ENCODE results near the gene AFMID.

DNA sequence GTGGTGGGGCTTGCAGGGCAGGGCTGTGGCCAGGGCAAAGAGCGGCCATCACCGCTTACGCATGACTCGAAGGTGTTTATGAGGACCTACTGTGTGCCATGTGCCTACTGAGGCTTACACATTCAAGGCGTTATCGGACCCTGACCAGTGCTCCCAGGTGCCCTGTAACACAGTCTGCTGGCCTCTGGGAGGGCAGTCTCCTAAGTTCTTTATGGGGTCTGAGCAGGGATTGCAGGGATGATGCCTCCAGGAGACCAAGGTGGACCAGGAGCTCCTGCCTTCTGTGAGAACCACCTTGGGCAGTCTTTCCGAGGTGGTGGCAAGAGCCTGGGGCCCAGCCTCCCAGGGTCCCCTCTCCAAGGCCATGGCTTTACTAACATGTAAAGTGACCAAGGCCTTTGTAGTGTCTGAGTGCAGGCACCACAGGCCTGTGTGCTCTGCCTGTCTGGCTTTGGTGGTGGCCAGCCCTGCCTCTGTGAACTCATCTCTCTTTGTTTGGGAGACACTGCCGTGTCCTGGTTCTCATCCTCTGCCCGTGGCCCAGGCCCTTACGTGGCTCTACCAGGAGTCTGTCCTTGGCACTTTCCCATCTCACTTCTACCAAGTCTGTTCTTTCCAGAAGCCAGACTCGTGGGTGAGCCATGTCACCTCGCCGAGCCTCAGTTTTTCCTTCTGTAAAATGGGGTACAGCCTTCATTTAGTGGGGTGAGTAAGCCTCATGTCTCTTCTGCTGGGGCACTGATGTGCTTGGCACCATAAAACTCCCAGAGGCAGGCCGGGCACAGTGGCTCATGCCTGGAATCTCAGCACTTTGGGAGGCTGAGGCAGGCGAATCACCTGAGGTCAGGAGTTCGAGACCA, 22.2 kb upstream of the AFMID start:
- no peak for TF ChIP-seq POLR2A (IDR thresholded peaks at IDR 0.05)
- TF ChIP-seq, protein P1, sequence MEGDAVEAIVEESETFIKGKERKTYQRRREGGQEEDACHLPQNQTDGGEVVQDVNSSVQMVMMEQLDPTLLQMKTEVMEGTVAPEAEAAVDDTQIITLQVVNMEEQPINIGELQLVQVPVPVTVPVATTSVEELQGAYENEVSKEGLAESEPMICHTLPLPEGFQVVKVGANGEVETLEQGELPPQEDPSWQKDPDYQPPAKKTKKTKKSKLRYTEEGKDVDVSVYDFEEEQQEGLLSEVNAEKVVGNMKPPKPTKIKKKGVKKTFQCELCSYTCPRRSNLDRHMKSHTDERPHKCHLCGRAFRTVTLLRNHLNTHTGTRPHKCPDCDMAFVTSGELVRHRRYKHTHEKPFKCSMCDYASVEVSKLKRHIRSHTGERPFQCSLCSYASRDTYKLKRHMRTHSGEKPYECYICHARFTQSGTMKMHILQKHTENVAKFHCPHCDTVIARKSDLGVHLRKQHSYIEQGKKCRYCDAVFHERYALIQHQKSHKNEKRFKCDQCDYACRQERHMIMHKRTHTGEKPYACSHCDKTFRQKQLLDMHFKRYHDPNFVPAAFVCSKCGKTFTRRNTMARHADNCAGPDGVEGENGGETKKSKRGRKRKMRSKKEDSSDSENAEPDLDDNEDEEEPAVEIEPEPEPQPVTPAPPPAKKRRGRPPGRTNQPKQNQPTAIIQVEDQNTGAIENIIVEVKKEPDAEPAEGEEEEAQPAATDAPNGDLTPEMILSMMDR (IDR thresholded peaks at IDR 0.05) = no peak
- TF ChIP-seq POLR2AphosphoS5 (IDR thresholded peaks at IDR 0.05; ENCODE audit: insufficient read depth in 1 of 2, low read depth in 1 of 2) = no peak
